Spleen (tissue), 11 donors: Measurements from ENCODE around the gene WNT9B. TPM values are rescaled to one million over a fixed set of nuclear protein-coding genes. Genes with fewer than 3 reads are reported as not detected.
"Not testable (repeated sequence)": the region's sequence is repeated elsewhere in the genome, so short reads cannot be mapped to it uniquely, and the experiment has no call there.

Experiments used
- DNase-seq: peaks from one replicate; pipeline ENCODE4 v3.0.0-alpha.2; 2020
- H3K27ac ChIP-seq, 8 donors: fragments of 200-600 bp; sonication (generic) in 7 of 8; 1 replicate in 4 of 8; 2 replicates in 4 of 8; pipeline versions ENCODE4 v1.5.0 to v1.8.0; 2016 to 2021; ENCODE audit warnings: inconsistent platforms in 4 of 8, mild to moderate bottlenecking in 4 of 8, moderate library complexity in 1 of 8
- H3K27me3 ChIP-seq, 7 donors: fragments of 200-600 bp; sonication (generic) in 6 of 7; replicated peaks in 1 of 7; 1 replicate in 4 of 7; 2 replicates in 3 of 7; pipeline versions ENCODE4 v1.5.0 to v1.8.0; 2016 to 2021; ENCODE audit warnings: inconsistent platforms in 3 of 7, mild to moderate bottlenecking in 1 of 7
- H3K36me3 ChIP-seq, 6 donors: fragments of 200-600 bp; sonication (generic) in 5 of 6; 1 replicate in 4 of 6; 2 replicates in 2 of 6; pipeline versions ENCODE4 v1.5.0 to v1.8.0; 2016 to 2021; ENCODE audit warnings: inconsistent platforms in 2 of 6
- H3K4me1 ChIP-seq, 6 donors: fragments of 200-600 bp; sonication (generic) in 5 of 6; 1 replicate in 3 of 6; 2 replicates in 3 of 6; pipeline versions ENCODE4 v1.5.0 to v1.8.0; 2016 to 2021; ENCODE audit warnings: inconsistent platforms in 3 of 6
- H3K4me3 ChIP-seq, 8 donors: fragments of 200-600 bp; sonication (generic) in 7 of 8; 1 replicate in 4 of 8; 2 replicates in 4 of 8; pipeline versions ENCODE4 v1.5.0 to v1.8.0; 2016 to 2021; ENCODE audit warnings: inconsistent platforms in 4 of 8, mild to moderate bottlenecking in 4 of 8, moderate library complexity in 2 of 8
- H3K9me3 ChIP-seq, 8 donors: fragments of 200-600 bp; sonication (generic) in 7 of 8; 1 replicate in 4 of 8; 2 replicates in 4 of 8; pipeline versions ENCODE4 v1.5.0 to v1.8.0; 2016 to 2021; ENCODE audit warnings: inconsistent platforms in 4 of 8
- CTCF ChIP-seq, 11 experiments: fragments of 200-600 bp in 7 of 11; fragments of 450-650 bp in 4 of 11; sonication (generic) in 4 of 11; IDR thresholded peaks in 8 of 11; conservative IDR thresholded peaks in 3 of 11; 1 replicate in 7 of 11; 2 replicates in 4 of 11; pipeline versions ENCODE4 v1.4.0 to v1.8.0; 2016 to 2021; ENCODE audit warnings: antibody characterized with exemption in 11 of 11, inconsistent platforms in 4 of 11, mild to moderate bottlenecking in 1 of 11
- POLR2A ChIP-seq, 3 donors: fragments of 450-650 bp; IDR thresholded peaks; one replicate each; pipeline ENCODE4 v1.5.1; 2017; ENCODE audit warnings: antibody characterized with exemption in 3 of 3, mild to moderate bottlenecking in 1 of 3
- POLR2AphosphoS5 ChIP-seq, 3 donors: sonication (generic); formaldehyde crosslinking; IDR thresholded peaks; one replicate each; pipeline ENCODE4 v1.5.1; 2017; ENCODE audit warnings: antibody characterized with exemption in 3 of 3
- WGBS, 5 donors: extraction: QIAGEN DNeasy Blood & Tissue Kit in 3 of 5; methylation state at CpG; one replicate each; pipeline versions ENCODE4 v1.1.5 to v1.1.7; 2013 to 2018; 5-methylcytosine and 5-hydroxymethylcytosine counted together
- intact Hi-C: fragments of 100-400 bp; cut with DNase I; formaldehyde crosslinking; loops from one replicate; pipeline ENCODE4 v1.15.0; 2023; ENCODE audit warnings: low total_unique reads
- polyA plus RNA-seq, 3 donors: library from polyadenylated mRNA; stranded (reverse); fragments of 200-250 nt; gene quantifications; one replicate each; pipeline ENCODE4 v1.2.1, GENCODE V29; 2013
- total RNA-seq, 7 donors: library from RNA; depleted of rRNA in 3 of 7; stranded (reverse); fragments of >200 nt in 3 of 7; fragmentation: NEBNext Ultra II Directional in 4 of 7; extraction: Animal tissue kit (Norgen Biotek cat#: 25700) in 4 of 7; gene quantifications; one replicate each; pipeline versions ENCODE4 v1.1.0 to v1.2.1, GENCODE V29; 2016 to 2021
- donor health status: healthy with polysubstance abuse.
- donor health status: DM: no; HTN: no; CAD: no; lungs with moderate emphysema.
- donor health status: DM: no; HTN: no; CAD: no.
- donor health status: Bipolar disorder and iron deficiency.
- donor health status: healthy.
- donor health status: DM: no; HTN: no; CAD: no.
- donor health status: DM: yes; HTN: yes; CAD: no.

The WNT9B gene
- total and polyA plus RNA-seq, 10 donors: 0.03 to 13.4 (median 0.69) TPM

GRCh38 chr17:46916211-46916610 lies 64.8 kb downstream of the WNT9B start:
- WGBS, 5 donors: 92 to 97% (median 94%) methylated on average over 2 of the region's 2 CpGs
- TF ChIP-seq POLR2A (IDR thresholded peaks at IDR 0.05) (no peak), CTCF (IDR thresholded peaks at IDR 0.05 in 8 of 11, conservative IDR thresholded peaks at IDR 0.05 in 3 of 11) (no peak), POLR2AphosphoS5 (IDR thresholded peaks at IDR 0.05) (no peak)
- Histone ChIP-seq H3K27me3 (no peaks in the 10 kb centered on the region), H3K4me1 (no peaks in the 10 kb centered on the region), H3K27ac (no peak overlapping the region), H3K4me3 (no peak overlapping the region), H3K36me3 (no peaks in the 10 kb centered on the region), H3K9me3 (no peaks in the 10 kb centered on the region)
- intact Hi-C loops: no loop called here
- no peak for DNase-seq

- Histone ChIP-seq H3K36me3 (no peaks in the 10 kb centered on the region), H3K4me1 (no peaks in the 10 kb centered on the region), H3K4me3 (no peak overlapping the region), H3K27ac (no peak overlapping the region), H3K27me3 (no peaks in the 10 kb centered on the region), H3K9me3 (no peaks in the 10 kb centered on the region)
- intact Hi-C loops: no loop called here
- TF ChIP-seq CTCF (IDR thresholded peaks at IDR 0.05 in 8 of 11, conservative IDR thresholded peaks at IDR 0.05 in 3 of 11): no peak
- no peak for TF ChIP-seq POLR2A (IDR thresholded peaks at IDR 0.05)
- TF ChIP-seq POLR2AphosphoS5 (IDR thresholded peaks at IDR 0.05): no peak
- no peak for DNase-seq
- WGBS, 5 donors: 86 to 94% (median 90%) methylated on average over 3 of the region's 3 CpGs
These were observed 65.2 kb downstream of the WNT9B start for GRCh38 chr17:46916623-46917022.

GRCh38 chr17:46917041-46917440 lies 65.7 kb downstream of the WNT9B start:
- no peak for DNase-seq
- Histone ChIP-seq H3K27ac (no peak overlapping the region), H3K4me1 (peaks cover 0 to 3% (median 0%) of the 10 kb centered on the region in 6 donors), H3K27me3 (no peaks in the 10 kb centered on the region), H3K36me3 (no peaks in the 10 kb centered on the region), H3K4me3 (no peak overlapping the region), H3K9me3 (no peaks in the 10 kb centered on the region)
- no peak for TF ChIP-seq POLR2AphosphoS5 (IDR thresholded peaks at IDR 0.05)
- no peak for TF ChIP-seq POLR2A (IDR thresholded peaks at IDR 0.05)
- no peak for TF ChIP-seq CTCF (IDR thresholded peaks at IDR 0.05 in 8 of 11, conservative IDR thresholded peaks at IDR 0.05 in 3 of 11)
- intact Hi-C loops: no loop called here

- WGBS, 5 donors: 70 to 93% (median 74%) methylated on average over 4 of the region's 4 CpGs
- Histone ChIP-seq H3K9me3 (no peaks in the 10 kb centered on the region), H3K4me1 (peaks cover 0 to 8% (median 0%) of the 10 kb centered on the region in 6 donors), H3K27ac (no peak overlapping the region), H3K36me3 (no peaks in the 10 kb centered on the region), H3K4me3 (no peak overlapping the region), H3K27me3 (no peaks in the 10 kb centered on the region)
- intact Hi-C loops: no loop called here
- no peak for TF ChIP-seq POLR2A (IDR thresholded peaks at IDR 0.05)
- TF ChIP-seq CTCF (IDR thresholded peaks at IDR 0.05 in 8 of 11, conservative IDR thresholded peaks at IDR 0.05 in 3 of 11): no peak
- TF ChIP-seq POLR2AphosphoS5 (IDR thresholded peaks at IDR 0.05): no peak
- no peak for DNase-seq
These were observed 66.1 kb downstream of the WNT9B start for GRCh38 chr17:46917516-46917915.

- Histone ChIP-seq H3K4me1 (peaks cover 22 to 48% (median 35%) of the 10 kb centered on the region in 6 donors), H3K4me3 (peak overlapping the region in 4 of 8 donors; percentile 74 to 95 (median 84)), H3K27ac (peak overlapping the region in 4 of 8 donors; percentile 91 to 96 (median 94))
- WGBS, 5 donors: 67 to 80% (median 73%) methylated on average over 4 of the region's 4 CpGs
- H3K27me3 ChIP-seq, intact Hi-C loops, H3K36me3 ChIP-seq, DNase-seq, H3K9me3 ChIP-seq: not testable (repeated sequence)
These were observed 70.6 kb downstream of the WNT9B start for GRCh38 chr17:46921962-46922361.
